SH-SY5Y (cell line): ENCODE results near the gene RTF2.

ENCODE experiments used
- GATA2 ChIP-seq: IDR thresholded peaks from 2 replicates; pipeline ENCODE4 v1.6.1; 2011; ENCODE audit warnings: mild to moderate bottlenecking, low read depth, low read length
- GATA3 ChIP-seq: IDR thresholded peaks from 2 replicates; pipeline ENCODE4 v1.6.1; 2011; ENCODE audit warnings: low read depth, mild to moderate bottlenecking, low read length, moderate library complexity

RTF2 gene, protein sequence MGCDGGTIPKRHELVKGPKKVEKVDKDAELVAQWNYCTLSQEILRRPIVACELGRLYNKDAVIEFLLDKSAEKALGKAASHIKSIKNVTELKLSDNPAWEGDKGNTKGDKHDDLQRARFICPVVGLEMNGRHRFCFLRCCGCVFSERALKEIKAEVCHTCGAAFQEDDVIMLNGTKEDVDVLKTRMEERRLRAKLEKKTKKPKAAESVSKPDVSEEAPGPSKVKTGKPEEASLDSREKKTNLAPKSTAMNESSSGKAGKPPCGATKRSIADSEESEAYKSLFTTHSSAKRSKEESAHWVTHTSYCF

DNA sequence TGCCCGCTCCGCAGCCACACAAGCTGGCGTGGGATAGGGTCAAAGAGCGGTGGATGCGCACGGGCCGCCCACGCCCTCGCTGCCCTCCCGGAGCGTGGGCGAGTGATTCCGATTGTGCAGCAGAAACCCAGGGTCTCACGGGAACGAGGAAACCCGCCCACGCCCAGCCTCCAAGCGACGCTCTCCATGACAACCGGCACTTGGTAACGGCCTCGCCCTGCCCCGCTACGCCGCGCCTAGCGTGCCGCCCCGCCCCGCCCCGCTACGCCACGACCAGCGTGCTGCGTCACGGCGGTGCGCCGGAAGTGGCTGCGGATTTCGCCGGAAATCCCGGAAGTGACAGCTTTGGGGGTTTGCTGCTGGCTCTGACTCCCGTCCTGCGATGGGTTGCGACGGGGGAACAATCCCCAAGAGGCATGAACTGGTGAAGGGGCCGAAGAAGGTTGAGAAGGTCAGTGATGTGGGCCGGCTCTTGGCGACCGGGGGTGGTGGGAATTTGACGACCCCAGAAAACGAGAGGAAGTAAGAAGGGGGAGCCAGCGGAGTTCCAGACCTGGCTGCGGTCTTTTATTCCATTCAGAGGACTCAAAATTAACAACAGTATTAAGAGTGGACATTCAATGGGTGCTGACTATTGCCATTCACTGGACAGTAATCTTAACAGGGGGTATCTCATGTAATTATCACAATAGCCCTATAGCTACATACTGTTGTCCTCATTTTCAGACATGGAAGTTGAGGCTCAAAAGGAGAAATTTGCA, at the start of gene RTF2:
RTF2 (plus strand) TSS at position 312 of the 761 bp plus-strand sequence; CDS start at position 383, 71 bp downstream.
- TF ChIP-seq GATA3 (no peak), GATA2 (no peak)

DNA sequence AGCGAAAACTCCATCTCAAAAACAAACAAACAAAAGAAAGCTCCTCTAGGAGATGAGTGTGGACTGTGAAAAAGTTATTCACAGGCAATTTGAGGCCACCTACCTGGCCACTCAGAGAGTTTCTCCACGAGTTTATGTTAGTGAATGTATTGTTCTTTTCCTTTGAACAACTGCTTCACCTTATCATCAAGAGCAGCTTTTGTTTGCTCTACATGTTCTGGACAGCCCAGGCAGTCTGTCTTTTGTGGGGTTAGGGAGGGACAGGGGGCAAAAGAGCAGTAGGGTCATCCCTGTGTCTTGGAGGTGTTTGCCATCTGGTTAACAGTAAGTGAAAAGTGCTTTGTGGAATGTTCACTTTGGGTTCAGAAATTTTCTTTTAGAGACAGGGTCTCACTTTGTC, 48.4 kb upstream of the RTF2 start:
- TF ChIP-seq GATA3: no peak
- TF ChIP-seq GATA2: no peak

DNA sequence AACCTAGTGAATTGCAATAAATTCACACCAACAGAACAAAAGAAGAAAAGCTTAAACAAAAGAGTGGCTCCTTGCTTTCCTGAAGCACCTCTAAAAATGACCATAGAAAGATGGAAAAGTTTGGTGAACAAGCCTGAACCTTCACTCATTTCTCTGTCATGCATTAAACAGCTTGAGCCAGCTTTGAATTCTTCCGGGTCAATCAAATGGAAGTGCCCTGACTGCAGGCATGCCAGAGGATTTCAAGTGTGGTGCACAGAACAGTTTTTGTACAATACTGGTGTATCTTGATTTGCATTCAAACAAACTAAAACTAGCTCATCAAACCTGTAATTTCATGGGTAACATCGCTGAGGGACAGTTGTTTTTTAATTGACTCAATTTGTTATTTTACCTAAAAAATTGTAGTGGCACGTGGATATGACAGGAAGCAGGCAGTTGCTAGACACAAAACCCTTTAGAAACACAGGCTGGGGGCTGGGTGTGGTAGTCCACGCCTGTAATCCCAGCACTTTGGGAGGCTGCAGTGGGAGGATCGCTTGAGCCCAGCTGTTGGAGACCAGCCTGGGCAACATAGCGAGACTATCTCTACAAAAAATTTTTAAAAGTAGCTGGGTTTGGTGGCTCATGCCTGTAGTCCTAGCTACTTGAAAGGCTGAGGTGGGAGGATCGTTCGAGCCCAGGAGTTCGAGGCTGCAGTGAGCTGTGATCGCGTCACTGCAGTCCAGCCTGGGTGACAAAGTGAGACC, 47.3 kb upstream of the RTF2 start:
- TF ChIP-seq GATA3: no peak
- TF ChIP-seq GATA2: no peak

DNA sequence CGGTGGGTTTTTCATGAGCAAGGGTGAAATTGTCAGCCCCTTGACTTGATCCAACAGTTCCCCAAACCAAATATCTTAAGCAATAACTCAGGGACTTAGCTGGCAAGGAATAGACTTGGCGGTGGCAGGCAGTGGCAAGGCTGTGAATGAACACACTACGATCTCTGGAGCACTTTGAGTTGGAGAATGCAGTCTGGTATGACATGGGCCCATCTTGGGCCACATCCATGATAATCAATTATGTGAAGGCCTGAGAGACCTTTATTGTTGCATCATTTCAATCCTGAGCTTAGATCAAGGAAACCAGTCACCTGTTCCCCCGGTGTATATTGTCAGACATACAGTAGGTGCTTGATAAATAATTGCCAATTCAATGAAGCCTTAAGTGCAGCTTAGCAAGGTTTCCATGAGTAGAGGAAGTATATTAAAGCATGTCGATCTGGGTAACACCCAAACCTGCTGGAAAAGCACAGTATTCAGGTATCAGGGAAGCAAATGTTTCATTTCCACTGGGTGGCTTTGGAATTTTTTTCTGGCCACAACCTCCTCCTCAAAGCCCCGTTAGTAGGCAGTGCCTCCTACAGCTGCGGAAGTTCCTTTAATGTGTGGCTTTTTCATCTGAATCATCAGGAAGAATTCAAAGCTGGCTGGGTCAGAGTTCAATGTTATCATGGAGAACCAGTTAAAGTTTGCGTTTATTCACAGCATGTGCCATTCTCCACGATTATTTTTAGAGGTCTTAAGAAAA, 46.2 kb upstream of the RTF2 start:
- TF ChIP-seq GATA2 (no peak), GATA3 (no peak)

DNA sequence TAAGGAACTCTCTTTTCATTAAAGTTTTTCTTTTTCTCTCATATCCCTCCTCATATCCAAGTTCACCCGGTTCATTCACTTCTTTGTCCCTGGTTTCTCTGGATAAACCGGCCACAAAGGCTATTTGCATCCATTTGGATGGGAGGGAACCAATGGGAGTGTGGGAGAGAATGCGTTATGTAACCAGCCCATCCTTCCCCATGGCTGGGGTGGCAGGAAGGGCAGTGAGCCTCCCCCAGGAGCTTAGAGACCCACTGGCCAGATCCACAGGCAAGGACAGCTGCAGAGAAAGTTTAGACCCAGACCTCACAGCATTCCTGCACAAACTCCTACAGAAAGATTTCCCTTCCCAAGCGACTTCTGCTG, 45.6 kb upstream of the RTF2 start:
- no peak for TF ChIP-seq GATA2
- no peak for TF ChIP-seq GATA3

DNA sequence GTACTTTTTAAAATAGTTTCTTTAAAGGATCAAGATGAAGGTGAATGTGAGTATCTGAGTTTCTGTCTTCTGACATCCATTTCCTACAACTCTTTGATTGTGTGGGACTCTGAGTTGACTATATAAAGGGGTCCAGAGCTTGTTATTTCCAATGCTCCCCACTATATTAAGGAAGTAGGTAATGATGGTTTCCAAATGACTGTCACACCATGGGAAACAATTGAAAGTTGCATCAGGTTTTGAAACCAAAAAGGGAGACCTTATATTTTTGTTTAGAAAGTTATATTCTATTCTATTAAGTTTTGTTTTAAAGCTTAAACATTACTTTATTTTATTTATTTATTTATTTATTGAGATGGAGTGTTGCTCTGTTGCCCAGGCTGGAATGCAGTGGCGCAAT, 45.2 kb upstream of the RTF2 start:
- TF ChIP-seq GATA3 (no peak), GATA2 (no peak)

DNA sequence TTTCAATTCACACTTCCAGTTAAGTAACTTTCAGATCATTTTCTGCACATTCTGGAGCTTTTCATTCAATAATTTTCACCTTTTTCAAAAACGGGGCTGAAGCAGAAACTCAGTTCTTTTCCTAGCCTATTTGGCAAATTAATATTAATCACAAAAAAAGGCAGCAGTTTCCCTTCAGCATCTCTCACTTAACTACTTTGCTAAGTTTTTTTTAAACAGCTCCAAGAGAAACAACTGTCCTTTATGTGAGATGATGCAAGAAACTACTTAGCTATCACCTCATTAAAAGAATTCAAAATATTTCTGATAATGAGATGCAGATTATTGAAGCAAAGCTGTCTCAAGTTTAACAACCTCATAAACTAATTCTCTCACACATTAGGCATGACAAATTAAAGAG, 44.5 kb upstream of the RTF2 start:
- TF ChIP-seq GATA3 (no peak), GATA2 (no peak)

DNA sequence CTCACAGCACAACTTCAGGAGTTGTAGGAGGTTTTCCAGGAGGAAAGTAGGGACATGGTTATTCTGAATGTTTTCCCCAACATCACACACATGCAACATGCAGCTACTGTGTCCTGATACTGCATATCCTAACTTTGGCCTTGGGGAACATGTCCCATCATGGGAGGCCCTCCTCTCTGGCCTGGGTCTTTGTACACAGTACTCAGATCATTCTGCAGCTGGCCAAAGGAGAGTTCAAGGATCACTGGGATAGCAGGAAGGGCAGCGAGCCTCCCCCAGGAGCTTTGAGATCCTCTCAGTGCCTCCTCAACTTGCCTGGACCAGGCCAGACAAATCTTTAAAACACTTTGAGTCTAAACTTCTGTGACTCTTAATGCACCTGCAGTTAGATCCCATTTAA, 43.5 kb upstream of the RTF2 start:
- TF ChIP-seq GATA3 (no peak), GATA2 (no peak)

DNA sequence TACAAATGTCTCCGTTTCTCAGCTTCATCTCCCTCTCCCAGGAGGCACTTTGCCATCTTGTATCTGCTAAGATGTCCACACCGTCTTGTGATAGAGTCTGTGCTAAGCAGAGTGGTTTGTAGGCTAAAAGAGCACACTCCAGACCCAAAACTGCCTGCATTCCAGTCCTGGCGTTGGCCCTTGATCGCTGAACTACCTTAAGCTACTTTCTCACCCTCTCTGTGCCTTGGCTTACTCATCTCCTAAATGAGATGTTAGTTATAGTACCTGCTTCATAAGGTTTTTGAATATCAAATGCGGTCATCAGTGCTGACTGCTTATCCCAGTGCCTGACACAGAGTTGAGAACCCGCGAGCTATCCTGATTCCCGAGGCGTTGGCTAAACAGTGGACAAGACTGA, 42.4 kb upstream of the RTF2 start:
- TF ChIP-seq GATA2: no peak
- no peak for TF ChIP-seq GATA3

DNA sequence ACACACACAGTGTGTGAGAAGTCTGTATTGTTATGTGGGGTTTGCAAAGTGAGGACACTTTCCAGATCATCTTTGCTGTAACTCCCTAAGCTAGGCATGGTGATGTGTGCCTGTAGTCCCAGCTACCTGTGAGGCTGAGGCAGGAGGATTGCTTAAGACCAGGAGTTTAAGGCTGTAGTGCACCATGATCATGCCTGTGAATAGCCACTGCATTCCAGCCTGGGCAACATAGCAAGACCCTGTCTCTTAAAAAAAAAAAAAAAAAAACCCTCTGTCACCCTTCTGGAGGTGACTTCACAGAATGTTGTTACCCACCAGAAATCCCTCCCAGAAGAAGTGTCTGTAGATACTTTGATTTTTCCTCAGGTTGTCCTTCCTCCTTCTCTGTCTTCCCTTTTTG, 41.5 kb upstream of the RTF2 start:
- TF ChIP-seq GATA2 (no peak), GATA3 (no peak)

DNA sequence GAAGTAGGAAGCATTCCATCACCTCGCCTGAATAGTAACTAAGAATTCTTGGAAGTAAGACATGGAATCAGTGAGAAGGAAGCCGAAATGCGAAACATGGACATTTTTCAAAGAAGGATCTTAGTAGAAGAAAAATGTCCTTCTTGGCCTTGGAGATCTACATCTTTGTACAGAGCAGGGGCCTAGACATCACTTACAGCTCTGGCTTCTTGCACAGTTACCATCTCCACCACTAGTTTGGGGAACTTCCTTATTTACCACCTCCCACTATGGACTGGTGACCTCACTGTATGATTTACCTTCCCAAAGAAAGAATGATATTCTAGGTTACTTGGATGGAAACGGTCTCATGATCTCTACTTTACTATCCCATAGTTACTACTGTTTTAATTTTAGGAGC, 40.6 kb upstream of the RTF2 start:
- TF ChIP-seq GATA2: no peak
- TF ChIP-seq GATA3: no peak

DNA sequence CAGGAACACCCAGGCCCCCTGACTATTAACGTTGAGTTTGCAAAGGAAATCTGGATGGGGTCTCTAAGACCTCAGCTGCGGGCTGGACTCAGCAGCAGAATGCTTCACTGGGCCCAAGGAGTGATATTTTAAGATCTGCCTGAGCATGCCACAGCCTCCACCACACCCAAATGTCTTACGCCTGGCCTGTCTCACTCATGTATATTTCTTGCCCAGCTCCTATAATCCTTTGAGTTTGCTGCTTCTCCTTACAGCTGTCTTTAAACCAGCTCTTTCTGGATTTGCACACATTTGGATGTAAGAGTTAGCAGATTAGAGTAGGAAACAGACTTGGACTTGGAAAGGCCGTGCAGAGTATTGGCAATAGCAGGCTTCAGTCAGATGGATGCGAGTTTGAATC, 40.0 kb upstream of the RTF2 start:
- TF ChIP-seq GATA2 (no peak), GATA3 (no peak)

DNA sequence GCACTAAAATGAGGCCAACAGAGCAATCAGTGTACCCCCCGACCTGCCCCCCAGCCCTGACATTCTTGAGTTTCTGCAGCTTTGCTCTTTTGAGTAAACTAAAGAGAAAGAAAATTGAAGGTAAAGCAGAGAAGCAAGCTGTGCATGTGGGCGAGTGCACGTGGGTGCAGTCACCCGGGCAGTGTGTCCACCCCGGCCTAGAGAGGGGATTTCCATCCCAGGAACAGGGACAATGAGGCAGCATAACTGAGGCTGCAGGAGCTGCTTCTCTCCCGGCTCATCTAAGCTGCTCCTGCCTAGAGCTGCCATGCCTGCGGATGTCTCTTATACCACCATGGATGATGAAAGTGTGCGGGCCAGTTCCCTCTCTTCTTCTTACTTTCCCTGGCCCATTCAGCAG, 39.5 kb upstream of the RTF2 start:
- no peak for TF ChIP-seq GATA3
- TF ChIP-seq GATA2: no peak

DNA sequence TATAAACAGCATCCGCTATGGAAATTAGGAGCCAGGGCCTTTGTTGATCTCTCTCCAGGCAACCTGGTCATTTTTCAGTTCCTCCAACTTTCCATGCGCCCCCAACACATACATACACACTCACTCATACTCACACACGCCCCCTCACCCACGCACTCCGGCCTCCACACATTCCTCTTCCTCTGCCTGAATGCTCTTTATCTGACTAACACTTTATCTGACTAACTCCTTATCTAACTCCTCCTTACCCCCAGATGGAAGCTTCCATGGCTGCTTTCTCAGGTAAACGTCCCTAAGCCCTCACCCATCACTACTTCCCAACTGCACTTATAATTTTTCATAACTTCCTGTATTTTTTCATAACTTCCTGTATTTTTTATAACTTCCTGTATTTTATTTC, 38.9 kb upstream of the RTF2 start:
- TF ChIP-seq GATA3: no peak
- no peak for TF ChIP-seq GATA2
